ENCODE measurements around the gene IL1RAPL1.

IL1RAPL1 gene

GRCh38 chrX:29662101-29662500 lies 1074.9 kb downstream of the IL1RAPL1 start (continued):
- TF ChIP-seq CREB5 (CRISPR knock-in tag; IDR thresholded peaks at IDR 0.05; ENCODE audit: low read depth) (no peak), ZNF70 (CRISPR knock-in tag; IDR thresholded peaks at IDR 0.05) (no peak), BACH2 (CRISPR knock-in tag; IDR thresholded peaks at IDR 0.05; ENCODE audit: borderline replicate concordance) (no peak), CSDC2 (CRISPR knock-in tag; IDR thresholded peaks at IDR 0.05) (no peak), ZNF8 (CRISPR knock-in tag; IDR thresholded peaks at IDR 0.05) (no peak), PPARA (CRISPR knock-in tag; IDR thresholded peaks at IDR 0.05; ENCODE audit: borderline replicate concordance) (no peak), OSR1 (CRISPR knock-in tag; IDR thresholded peaks at IDR 0.05) (no peak), RARB (CRISPR knock-in tag; IDR thresholded peaks at IDR 0.05) (no peak)

GRCh38 chrX:29662759-29663503 lies 1075.7 kb downstream of the IL1RAPL1 start:
- TF ChIP-seq BACH2 (CRISPR knock-in tag; IDR thresholded peaks at IDR 0.05; ENCODE audit: borderline replicate concordance) (no peak), ISL1 (CRISPR knock-in tag; IDR thresholded peaks at IDR 0.05) (peak; percentile 86), TOX (CRISPR knock-in tag; IDR thresholded peaks at IDR 0.05; ENCODE audit: borderline replicate concordance) (peak; percentile 41; the same call in 1 of the 2 replicates), ZC3H10 (CRISPR knock-in tag; IDR thresholded peaks at IDR 0.05) (no peak), PATZ1 (CRISPR knock-in tag; IDR thresholded peaks at IDR 0.05; ENCODE audit: borderline replicate concordance) (peak; percentile 31; the same call in 1 of the 2 replicates), ZFP30 (CRISPR knock-in tag; IDR thresholded peaks at IDR 0.05) (peak; percentile 75), OSR1 (CRISPR knock-in tag; IDR thresholded peaks at IDR 0.05) (no peak), ZNF70 (CRISPR knock-in tag; IDR thresholded peaks at IDR 0.05) (no peak)
- TF ChIP-seq, protein P1, sequence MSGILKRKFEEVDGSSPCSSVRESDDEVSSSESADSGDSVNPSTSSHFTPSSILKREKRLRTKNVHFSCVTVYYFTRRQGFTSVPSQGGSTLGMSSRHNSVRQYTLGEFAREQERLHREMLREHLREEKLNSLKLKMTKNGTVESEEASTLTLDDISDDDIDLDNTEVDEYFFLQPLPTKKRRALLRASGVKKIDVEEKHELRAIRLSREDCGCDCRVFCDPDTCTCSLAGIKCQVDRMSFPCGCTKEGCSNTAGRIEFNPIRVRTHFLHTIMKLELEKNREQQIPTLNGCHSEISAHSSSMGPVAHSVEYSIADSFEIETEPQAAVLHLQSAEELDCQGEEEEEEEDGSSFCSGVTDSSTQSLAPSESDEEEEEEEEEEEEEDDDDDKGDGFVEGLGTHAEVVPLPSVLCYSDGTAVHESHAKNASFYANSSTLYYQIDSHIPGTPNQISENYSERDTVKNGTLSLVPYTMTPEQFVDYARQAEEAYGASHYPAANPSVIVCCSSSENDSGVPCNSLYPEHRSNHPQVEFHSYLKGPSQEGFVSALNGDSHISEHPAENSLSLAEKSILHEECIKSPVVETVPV (CRISPR knock-in tag; IDR thresholded peaks at IDR 0.05) = no peak
- peak; percentile 77 for ATAC-seq

DNA sequence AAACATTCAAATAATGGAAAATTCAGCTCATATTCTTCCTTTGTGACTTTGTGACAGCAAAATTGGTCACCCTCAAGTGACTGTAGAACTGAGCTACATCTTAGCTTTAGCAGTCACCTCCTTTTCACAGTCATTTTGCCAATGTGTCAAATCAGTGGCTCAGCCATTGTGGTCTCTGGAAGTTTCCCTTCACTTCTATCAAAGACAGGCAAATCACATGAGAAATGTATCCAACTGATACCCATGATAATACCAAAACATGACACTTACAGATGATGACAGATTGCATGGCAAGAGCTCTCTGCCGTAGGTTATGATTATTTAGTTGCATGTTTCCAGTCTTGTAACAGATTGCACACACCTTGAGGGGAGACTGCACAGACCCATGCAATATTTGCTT lies 1078.3 kb downstream of the IL1RAPL1 start:
- ATAC-seq = no peak
- TF ChIP-seq ZFP30 (CRISPR knock-in tag; IDR thresholded peaks at IDR 0.05) = no peak

DNA sequence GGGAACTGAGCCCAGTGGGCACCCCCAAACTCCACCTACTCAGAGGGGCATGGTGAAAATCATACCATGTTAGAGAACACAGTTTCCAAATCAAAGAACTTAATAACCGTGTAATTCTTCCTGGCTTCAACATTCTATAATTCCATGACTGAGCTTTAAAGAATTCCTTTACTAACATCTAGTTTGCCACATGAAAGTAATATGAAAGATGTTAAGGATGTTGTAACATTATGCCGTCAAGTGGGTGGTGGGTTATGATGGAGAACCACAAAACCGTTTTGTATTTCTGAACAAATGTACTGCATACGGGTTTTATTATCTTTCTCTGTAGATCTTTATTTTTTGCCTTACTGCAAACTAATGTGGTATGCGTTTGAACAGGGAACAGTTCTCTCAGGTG lies 1079.1 kb downstream of the IL1RAPL1 start:
- ATAC-seq = no peak
- no peak for TF ChIP-seq ISL1 (CRISPR knock-in tag; IDR thresholded peaks at IDR 0.05)
- TF ChIP-seq BACH2 (CRISPR knock-in tag; IDR thresholded peaks at IDR 0.05; ENCODE audit: borderline replicate concordance) = no peak
- no peak for TF ChIP-seq CSDC2 (CRISPR knock-in tag; IDR thresholded peaks at IDR 0.05)
- TF ChIP-seq ARNTL (CRISPR knock-in tag; IDR thresholded peaks at IDR 0.05; ENCODE audit: borderline replicate concordance, low read depth) = no peak
- TF ChIP-seq OSR1 (CRISPR knock-in tag; IDR thresholded peaks at IDR 0.05) = no peak
- TF ChIP-seq, protein P1 (CRISPR knock-in tag; IDR thresholded peaks at IDR 0.05) = no peak
- no peak for TF ChIP-seq SNAI2 (CRISPR knock-in tag; IDR thresholded peaks at IDR 0.05)
- TF ChIP-seq, protein P2, sequence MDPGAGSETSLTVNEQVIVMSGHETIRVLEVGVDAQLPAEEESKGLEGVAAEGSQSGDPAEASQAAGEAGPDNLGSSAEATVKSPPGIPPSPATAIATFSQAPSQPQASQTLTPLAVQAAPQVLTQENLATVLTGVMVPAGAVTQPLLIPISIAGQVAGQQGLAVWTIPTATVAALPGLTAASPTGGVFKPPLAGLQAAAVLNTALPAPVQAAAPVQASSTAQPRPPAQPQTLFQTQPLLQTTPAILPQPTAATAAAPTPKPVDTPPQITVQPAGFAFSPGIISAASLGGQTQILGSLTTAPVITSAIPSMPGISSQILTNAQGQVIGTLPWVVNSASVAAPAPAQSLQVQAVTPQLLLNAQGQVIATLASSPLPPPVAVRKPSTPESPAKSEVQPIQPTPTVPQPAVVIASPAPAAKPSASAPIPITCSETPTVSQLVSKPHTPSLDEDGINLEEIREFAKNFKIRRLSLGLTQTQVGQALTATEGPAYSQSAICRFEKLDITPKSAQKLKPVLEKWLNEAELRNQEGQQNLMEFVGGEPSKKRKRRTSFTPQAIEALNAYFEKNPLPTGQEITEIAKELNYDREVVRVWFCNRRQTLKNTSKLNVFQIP (CRISPR knock-in tag; IDR thresholded peaks at IDR 0.05; ENCODE audit: borderline replicate concordance, low read depth) = no peak
- TF ChIP-seq ESRRG (CRISPR knock-in tag; IDR thresholded peaks at IDR 0.05) = no peak
- no peak for TF ChIP-seq ZNF8 (CRISPR knock-in tag; IDR thresholded peaks at IDR 0.05)
- no peak for TF ChIP-seq TCF4 (CRISPR knock-in tag; IDR thresholded peaks at IDR 0.05; ENCODE audit: borderline replicate concordance)
- TF ChIP-seq ZFP30 (CRISPR knock-in tag; IDR thresholded peaks at IDR 0.05) = no peak
- TF ChIP-seq ZNF70 (CRISPR knock-in tag; IDR thresholded peaks at IDR 0.05) = no peak
- no peak for TF ChIP-seq ZC3H10 (CRISPR knock-in tag; IDR thresholded peaks at IDR 0.05)
- TF ChIP-seq PPARA (CRISPR knock-in tag; IDR thresholded peaks at IDR 0.05; ENCODE audit: borderline replicate concordance) = no peak

Data from SK-N-SH treated with all-trans-retinoic acid at 6 μM for 48 hours (cell line).